Neural progenitor cell (in vitro differentiated cells): ENCODE results near the gene GLRX3. TPM values are rescaled to one million over a fixed set of nuclear protein-coding genes. Genes with fewer than 3 reads are reported as not detected.
A peak's percentile ranks its signal among the peaks of the same experiment; 100 is the strongest.

Source experiments
- DNase-seq: peaks from one replicate; pipeline ENCODE4 v3.0.0-alpha.2; 2016; ENCODE audit warnings: low spot score
- H2AFZ ChIP-seq: fragments of 200-600 bp; sonication (generic); replicated peaks from 2 replicates; pipeline ENCODE4 v1.6.1; 2016; ENCODE audit warnings: antibody characterized with exemption
- H3F3A ChIP-seq: fragments of 200-600 bp; sonication (generic); 2 replicates; pipeline ENCODE4 v1.6.1; 2016; ENCODE audit warnings: antibody characterized with exemption, low read depth
- H3K27ac ChIP-seq: fragments of 200-600 bp; sonication (generic); 2 replicates; pipeline ENCODE4 v1.5.1; 2016; ENCODE audit warnings: mild to moderate bottlenecking
- H3K27me3 ChIP-seq: fragments of 200-600 bp; sonication (generic); 2 replicates; pipeline ENCODE4 v1.6.1; 2016; ENCODE audit warnings: mild to moderate bottlenecking, moderate library complexity
- H3K36me3 ChIP-seq: fragments of 200-600 bp; sonication (generic); 2 replicates; pipeline ENCODE4 v1.5.1; 2016
- H3K4me1 ChIP-seq: fragments of 200-600 bp; sonication (generic); 2 replicates; pipeline ENCODE4 v1.6.1; 2016; ENCODE audit warnings: mixed run types
- H3K4me2 ChIP-seq: fragments of 200-600 bp; sonication (generic); 2 replicates; pipeline ENCODE4 v1.6.1; 2016
- H3K4me3 ChIP-seq: fragments of 200-600 bp; sonication (generic); 2 replicates; pipeline ENCODE4 v1.5.1; 2016
- H3K79me2 ChIP-seq: fragments of 200-600 bp; sonication (generic); 2 replicates; pipeline ENCODE4 v1.6.1; 2016; ENCODE audit warnings: low read depth
- H3K9ac ChIP-seq: fragments of 200-600 bp; sonication (generic); 2 replicates; pipeline ENCODE4 v1.6.1; 2016
- H3K9me3 ChIP-seq: fragments of 200-600 bp; sonication (generic); 2 replicates; pipeline ENCODE4 v1.5.1; 2016; ENCODE audit warnings: low read depth
- H4K20me1 ChIP-seq: fragments of 200-600 bp; sonication (generic); 2 replicates; pipeline ENCODE4 v1.6.1; 2016; ENCODE audit warnings: low read depth
- H3K27ac Mint-ChIP-seq: 3 replicates; pipeline ENCODE4 v1.8.0; 2021; ENCODE audit warnings: mixed read lengths
- H3K27me3 Mint-ChIP-seq: 2 replicates; pipeline ENCODE4 v1.8.0; 2022; ENCODE audit warnings: low read depth, mild to moderate bottlenecking, inconsistent platforms, moderate library complexity, mixed read lengths; ENCODE audit not compliant: insufficient read depth
- H3K36me3 Mint-ChIP-seq: 3 replicates; pipeline ENCODE4 v1.8.0; 2021; ENCODE audit warnings: mixed read lengths
- H3K4me1 Mint-ChIP-seq: 3 replicates; pipeline ENCODE4 v1.8.0; 2021; ENCODE audit warnings: mixed read lengths
- H3K4me3 Mint-ChIP-seq: 3 replicates; pipeline ENCODE4 v1.8.0; 2021; ENCODE audit warnings: mild to moderate bottlenecking, moderate library complexity, mixed read lengths
- H3K9me3 Mint-ChIP-seq: 3 replicates; pipeline ENCODE4 v1.8.0; 2020; ENCODE audit warnings: mixed read lengths
- EZH2 ChIP-seq: fragments of 200-600 bp; sonication (generic); IDR thresholded peaks from 2 replicates; pipeline ENCODE4 v1.6.1; 2017; ENCODE audit warnings: antibody characterized with exemption, mild to moderate bottlenecking, moderate library complexity
- EZH2phosphoT487 ChIP-seq: fragments of 200-600 bp; sonication (generic); IDR thresholded peaks from 2 replicates; pipeline ENCODE4 v1.6.1; 2017; ENCODE audit warnings: antibody characterized with exemption
- total RNA-seq: library from RNA; depleted of rRNA; stranded (reverse); fragments of >200 nt; gene quantifications from 2 replicates; pipeline ENCODE4 v1.2.3, GENCODE V29; 2015; ENCODE audit warnings: low replicate concordance
- TF ChIP-seq, protein P1 (sequence below): fragments of 200-600 bp; sonication (generic); IDR thresholded peaks from 2 replicates; pipeline ENCODE4 v1.5.1; 2017; ENCODE audit warnings: antibody characterized with exemption, mild to moderate bottlenecking

GLRX3 gene
- total RNA-seq, 1 donor from 2014 or later = 182 TPM

DNA sequence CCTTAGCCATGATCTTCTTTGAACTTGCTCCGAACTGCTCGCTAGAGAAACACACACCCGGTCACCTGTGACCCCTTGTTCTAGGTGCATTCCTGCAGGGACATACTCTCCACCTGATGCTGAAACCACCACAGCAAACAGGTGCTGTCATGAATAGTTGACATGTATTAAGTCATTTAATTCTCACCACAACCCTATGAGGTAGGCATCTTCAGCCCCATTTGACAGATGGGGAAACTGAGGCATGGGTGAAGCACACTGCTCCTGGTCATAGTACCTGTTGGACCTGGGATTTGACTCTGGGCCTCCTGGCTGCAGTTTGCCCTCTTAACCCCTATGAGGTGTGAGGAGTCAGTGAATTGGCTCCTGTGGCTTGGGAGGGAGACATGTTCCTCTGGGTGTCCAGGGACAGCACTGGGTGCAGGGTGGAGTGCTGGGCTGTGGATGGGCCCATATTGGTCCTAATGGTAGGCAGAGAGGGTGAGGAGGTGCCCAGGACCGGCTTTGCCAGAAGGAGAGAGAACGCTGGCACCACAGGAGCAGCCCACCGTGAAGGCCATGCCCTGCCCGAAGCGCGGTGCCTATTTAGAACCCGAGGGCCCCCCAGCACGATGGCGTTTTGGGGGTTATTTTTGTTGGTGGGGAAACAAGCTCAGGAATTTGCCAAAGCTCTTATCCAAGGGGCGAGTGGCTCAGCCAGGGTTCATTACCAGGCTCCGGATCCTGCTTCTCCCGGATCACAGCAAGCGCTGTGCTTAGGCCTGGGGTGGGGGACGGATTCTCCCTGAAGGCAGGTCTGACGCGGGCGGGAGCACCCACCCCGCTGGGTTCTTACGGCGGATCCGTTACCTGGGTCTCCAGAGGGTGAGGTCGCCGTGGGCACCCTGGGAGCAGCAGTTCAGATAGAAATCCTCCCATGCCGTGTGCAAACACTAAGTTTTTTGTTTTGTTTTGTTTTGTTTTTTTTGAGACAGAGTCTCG lies 52.3 kb downstream of the GLRX3 start:
- no peak overlapping the region for H3K27ac Mint-ChIP-seq
- H3K27me3 ChIP-seq = no peaks in the 10 kb centered on the region
- no peaks in the 10 kb centered on the region for H3K36me3 ChIP-seq
- no peak for DNase-seq
- H3K4me1 Mint-ChIP-seq = no peaks in the 10 kb centered on the region
- H3K4me3 ChIP-seq = no peak overlapping the region
- H3K9me3 Mint-ChIP-seq = no peaks in the 10 kb centered on the region
- no peaks in the 10 kb centered on the region for H4K20me1 ChIP-seq
- no peaks in the 10 kb centered on the region for H3K79me2 ChIP-seq
- H2AFZ ChIP-seq = no peak overlapping the region
- H3K4me1 ChIP-seq = no peaks in the 10 kb centered on the region
- peaks cover 16% of the 10 kb centered on the region for H3K36me3 Mint-ChIP-seq
- no peak for TF ChIP-seq EZH2
- TF ChIP-seq, protein P1, sequence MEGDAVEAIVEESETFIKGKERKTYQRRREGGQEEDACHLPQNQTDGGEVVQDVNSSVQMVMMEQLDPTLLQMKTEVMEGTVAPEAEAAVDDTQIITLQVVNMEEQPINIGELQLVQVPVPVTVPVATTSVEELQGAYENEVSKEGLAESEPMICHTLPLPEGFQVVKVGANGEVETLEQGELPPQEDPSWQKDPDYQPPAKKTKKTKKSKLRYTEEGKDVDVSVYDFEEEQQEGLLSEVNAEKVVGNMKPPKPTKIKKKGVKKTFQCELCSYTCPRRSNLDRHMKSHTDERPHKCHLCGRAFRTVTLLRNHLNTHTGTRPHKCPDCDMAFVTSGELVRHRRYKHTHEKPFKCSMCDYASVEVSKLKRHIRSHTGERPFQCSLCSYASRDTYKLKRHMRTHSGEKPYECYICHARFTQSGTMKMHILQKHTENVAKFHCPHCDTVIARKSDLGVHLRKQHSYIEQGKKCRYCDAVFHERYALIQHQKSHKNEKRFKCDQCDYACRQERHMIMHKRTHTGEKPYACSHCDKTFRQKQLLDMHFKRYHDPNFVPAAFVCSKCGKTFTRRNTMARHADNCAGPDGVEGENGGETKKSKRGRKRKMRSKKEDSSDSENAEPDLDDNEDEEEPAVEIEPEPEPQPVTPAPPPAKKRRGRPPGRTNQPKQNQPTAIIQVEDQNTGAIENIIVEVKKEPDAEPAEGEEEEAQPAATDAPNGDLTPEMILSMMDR = no peak
- no peak for TF ChIP-seq EZH2phosphoT487
- H3K4me2 ChIP-seq = no peak overlapping the region
- H3K9me3 ChIP-seq = no peaks in the 10 kb centered on the region
- H3K27me3 Mint-ChIP-seq = peaks cover 7% of the 10 kb centered on the region
- H3K27ac ChIP-seq = no peak overlapping the region
- H3K4me3 Mint-ChIP-seq = no peak overlapping the region
- H3F3A ChIP-seq = no peaks in the 10 kb centered on the region
- H3K9ac ChIP-seq = no peak overlapping the region

DNA sequence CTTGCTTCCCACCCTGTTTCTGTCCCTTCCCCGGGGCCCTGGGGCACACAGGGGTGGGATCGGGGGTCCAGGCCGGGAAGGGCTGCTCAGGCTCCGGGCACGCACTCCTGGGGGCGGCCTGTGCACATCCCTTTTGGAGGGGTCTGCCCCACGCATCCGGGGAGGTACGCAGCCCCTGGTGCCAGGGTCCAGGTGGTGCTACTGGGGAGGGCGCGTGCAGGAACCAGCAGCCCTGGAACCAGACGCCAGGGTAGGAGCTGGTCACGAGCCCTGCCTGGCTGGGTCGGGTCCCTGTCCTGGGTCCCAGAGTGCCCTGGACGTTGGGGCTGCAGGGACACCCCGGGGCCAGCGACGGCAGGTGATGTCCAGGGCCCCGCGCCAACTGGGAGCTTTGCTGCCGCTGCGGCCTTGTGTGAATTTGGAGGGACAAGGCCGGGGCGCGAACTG lies 53.4 kb downstream of the GLRX3 start:
- Histone ChIP-seq H3K9me3 (no peaks in the 10 kb centered on the region), H3K27me3 (no peaks in the 10 kb centered on the region), H3K4me1 (peaks cover 3% of the 10 kb centered on the region), H3K4me3 (no peak overlapping the region), H3K27ac (no peak overlapping the region), H3F3A (no peaks in the 10 kb centered on the region), H4K20me1 (no peaks in the 10 kb centered on the region), H3K9ac (no peak overlapping the region), H3K4me2 (no peak overlapping the region), H3K79me2 (no peaks in the 10 kb centered on the region), H2AFZ (no peak overlapping the region), H3K36me3 (no peaks in the 10 kb centered on the region)
- H3K4me3 Mint-ChIP-seq = no peak overlapping the region
- peaks cover 12% of the 10 kb centered on the region for H3K36me3 Mint-ChIP-seq
- H3K9me3 Mint-ChIP-seq = no peaks in the 10 kb centered on the region
- TF ChIP-seq EZH2 (no peak), EZH2phosphoT487 (no peak)
- TF ChIP-seq, protein P1 = no peak
- H3K27ac Mint-ChIP-seq = no peak overlapping the region
- peaks cover 7% of the 10 kb centered on the region for H3K27me3 Mint-ChIP-seq
- no peak for DNase-seq
- peaks cover 5% of the 10 kb centered on the region for H3K4me1 Mint-ChIP-seq

DNA sequence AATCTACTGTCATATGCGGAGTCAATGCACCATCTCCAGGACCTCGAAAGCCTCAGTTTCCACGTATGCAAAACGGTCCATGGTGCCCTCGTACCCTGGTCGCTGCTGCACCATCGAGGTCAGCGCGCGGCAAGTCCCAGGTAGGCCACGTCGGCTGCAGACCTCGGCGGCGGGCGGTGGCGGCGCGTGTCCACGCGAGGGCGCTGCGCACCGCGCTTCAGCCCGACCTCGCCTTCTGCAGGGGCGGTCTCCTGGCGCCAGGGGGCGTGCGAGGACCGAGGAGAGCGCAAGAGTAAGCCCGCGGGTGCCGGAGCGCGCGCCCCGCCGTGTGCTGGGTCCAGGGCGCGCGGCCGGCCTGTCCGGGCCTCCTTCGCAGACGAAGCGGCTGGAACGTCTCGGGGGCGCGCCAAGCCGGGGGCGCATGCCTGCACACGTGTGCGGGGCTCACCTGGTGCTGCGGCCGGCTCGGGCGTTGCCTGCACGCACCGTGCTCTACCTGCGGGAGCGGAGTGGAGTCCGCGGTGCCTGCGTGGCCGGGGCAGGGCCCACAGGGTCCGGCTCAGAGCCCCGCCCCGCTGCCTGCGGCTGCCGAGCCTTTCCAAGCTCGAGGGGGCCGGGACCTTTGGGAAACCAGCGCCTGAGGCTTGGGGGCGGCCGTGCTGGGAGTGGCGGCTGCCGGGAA lies 54.0 kb downstream of the GLRX3 start:
- DNase-seq = peak; percentile 97
- H2AFZ ChIP-seq = peak overlapping the region; percentile 73

More for the DNA sequence above, 54.0 kb downstream of the GLRX3 start:
- H3K9me3 Mint-ChIP-seq = no peaks in the 10 kb centered on the region
- Histone ChIP-seq H3K4me1 (peaks cover 3% of the 10 kb centered on the region), H3K4me2 (peak overlapping the region; percentile 75), H3K36me3 (no peaks in the 10 kb centered on the region), H3F3A (no peaks in the 10 kb centered on the region), H3K9ac (no peak overlapping the region), H3K79me2 (no peaks in the 10 kb centered on the region), H3K27ac (no peak overlapping the region), H3K27me3 (no peaks in the 10 kb centered on the region), H3K9me3 (no peaks in the 10 kb centered on the region), H4K20me1 (no peaks in the 10 kb centered on the region), H3K4me3 (peak overlapping the region; percentile 52)
- peaks cover 7% of the 10 kb centered on the region for H3K27me3 Mint-ChIP-seq
- H3K36me3 Mint-ChIP-seq = peaks cover 11% of the 10 kb centered on the region
- TF ChIP-seq EZH2phosphoT487 (no peak), EZH2 (no peak)
- TF ChIP-seq, protein P1 = peak; percentile 100
- no peak overlapping the region for H3K4me3 Mint-ChIP-seq
- peaks cover 5% of the 10 kb centered on the region for H3K4me1 Mint-ChIP-seq
- no peak overlapping the region for H3K27ac Mint-ChIP-seq
